HG02970 (cell line): ENCODE data around the gene CCDC102A.
A peak's percentile ranks its signal among the peaks of the same experiment; 100 is the strongest.

Experiments
- ATAC-seq: cut with Tn5 transposase; IDR thresholded peaks from one replicate; pipeline ENCODE4 v1.9.1; 2021; ENCODE audit warnings: mild to moderate bottlenecking, moderate library complexity, moderate number of reproducible peaks; ENCODE audit not compliant: unreplicated experiment, low FRiP score

Gene CCDC102A

GRCh38 chr16:57469046-57469445 lies 67.3 kb downstream of the CCDC102A start:
- no peak for ATAC-seq

- no peak for ATAC-seq
Observed at GRCh38 chr16:57468346-57468745, 68.0 kb downstream of the CCDC102A start.

- no peak for ATAC-seq
Observed at GRCh38 chr16:57464523-57464922, 71.8 kb downstream of the CCDC102A start.

GRCh38 chr16:57462978-57463362 lies 73.4 kb downstream of the CCDC102A start:
- no peak for ATAC-seq

GRCh38 chr16:57462209-57462977 lies 74.0 kb downstream of the CCDC102A start, which contains the start of gene POLR2C:
Gene POLR2C (plus strand): TSS chr16:57462679. CDS start chr16:57462725, 46 bp downstream.
- ATAC-seq = peak; percentile 80
